OCI-LY7 (cell line): ENCODE measurements around the gene CCDC92B. TPM values are rescaled to one million over a fixed set of nuclear protein-coding genes. Genes with fewer than 3 reads are reported as not detected.

Experiments
- BruUV-seq: library from RNA; stranded (reverse); fragments of 400-500 nt; replicated peaks from 2 replicates; lab custom pipeline; 2021; lab: Mats Ljungman, UMichigan
- CTCF ChIA-PET: fragments of 300-600 bp; sonication (Branson Sonifier 250); formaldehyde crosslinking; loops from one replicate; lab custom pipeline; 2022; ENCODE audit warnings: antibody characterized with exemption; ENCODE audit not compliant: unreplicated experiment; lab: Charles Lee
- POLR2A ChIA-PET: fragments of 300-600 bp; sonication (Branson Sonifier 250); formaldehyde crosslinking; loops from one replicate; lab custom pipeline; 2022; ENCODE audit warnings: antibody characterized with exemption; lab: Charles Lee
- DNase-seq: peaks from one replicate; pipeline ENCODE4 v3.0.0-alpha.2; 2015; ENCODE audit warnings: low spot score
- H2AFZ ChIP-seq: fragments of 200-600 bp; sonication (generic), shearing (Covaris generic); 2 replicates; pipeline ENCODE4 v1.6.1; 2014; ENCODE audit warnings: mild to moderate bottlenecking, antibody characterized with exemption, low read length, moderate library complexity
- H3K27ac ChIP-seq: fragments of 200-600 bp; sonication (generic); 2 replicates; pipeline ENCODE4 v1.5.1; 2014; ENCODE audit warnings: mixed run types, low read depth, mild to moderate bottlenecking, moderate library complexity, low read length, inconsistent platforms; ENCODE audit not compliant: poor library complexity, severe bottlenecking
- H3K36me3 ChIP-seq: fragments of 200-600 bp; sonication (generic); 2 replicates; pipeline ENCODE4 v1.6.1; 2014; ENCODE audit warnings: mild to moderate bottlenecking, antibody characterized with exemption, low read length, moderate library complexity, mixed read lengths; ENCODE audit not compliant: insufficient read depth
- H3K4me1 ChIP-seq: fragments of 200-600 bp; sonication (generic); 2 replicates; pipeline ENCODE4 v1.5.1; 2014; ENCODE audit warnings: mild to moderate bottlenecking, low read length; ENCODE audit not compliant: insufficient read depth, poor library complexity, severe bottlenecking
- H3K4me2 ChIP-seq: fragments of 200-600 bp; sonication (generic); 2 replicates; pipeline ENCODE4 v1.6.1; 2014; ENCODE audit warnings: mild to moderate bottlenecking, low read length
- H3K4me3 ChIP-seq: fragments of 200-600 bp; sonication (generic); 2 replicates; pipeline ENCODE4 v1.5.1; 2014; ENCODE audit warnings: mild to moderate bottlenecking, low read depth, low read length; ENCODE audit not compliant: poor library complexity, severe bottlenecking
- H3K79me2 ChIP-seq: fragments of 200-600 bp; sonication (generic); 2 replicates; pipeline ENCODE4 v1.6.1; 2016; ENCODE audit warnings: low read depth, mild to moderate bottlenecking, low read length, moderate library complexity, mixed read lengths; ENCODE audit not compliant: insufficient read depth
- H3K9me2 ChIP-seq: fragments of 200-600 bp; sonication (generic); 2 replicates; pipeline ENCODE4 v1.6.1; 2016; ENCODE audit warnings: mild to moderate bottlenecking, low read length, mixed read lengths; ENCODE audit not compliant: insufficient read depth
- H3K9me3 ChIP-seq: fragments of 200-600 bp; sonication (generic); 2 replicates; pipeline ENCODE4 v1.6.1; 2014; ENCODE audit warnings: mild to moderate bottlenecking, mixed run types, low read length, mixed read lengths
- H4K20me1 ChIP-seq: fragments of 200-600 bp; sonication (generic); 2 replicates; pipeline ENCODE4 v1.6.1; 2014; ENCODE audit warnings: mild to moderate bottlenecking, antibody characterized with exemption, low read length, moderate library complexity, mixed read lengths; ENCODE audit not compliant: insufficient read depth
- EZH2phosphoT487 ChIP-seq: fragments of 200-600 bp; sonication (generic); IDR thresholded peaks from 2 replicates; pipeline ENCODE4 v1.6.1; 2018; ENCODE audit warnings: low read depth, borderline replicate concordance, mild to moderate bottlenecking, mixed run types, antibody characterized with exemption, low read length, moderate library complexity, mixed read lengths
- intact Hi-C: fragments of 100-400 bp; cut with micrococcal nuclease; formaldehyde crosslinking; loops from one replicate; pipeline ENCODE4 v1.10.0; 2022; ENCODE audit not compliant: unreplicated experiment
- total RNA-seq, 2 experiments: library from RNA; depleted of rRNA in 1 of 2; stranded (reverse); fragments of >200 nt in 1 of 2; shearing (Covaris generic) in 1 of 2; gene quantifications; 2 replicates each; pipeline ENCODE4 v1.2.3, GENCODE V29; 2014 to 2022
- TF ChIP-seq, protein P1 (sequence below): fragments of 200-600 bp; sonication (generic); conservative IDR thresholded peaks from 2 replicates; pipeline ENCODE4 v1.5.1; 2014; ENCODE audit warnings: mild to moderate bottlenecking, antibody characterized with exemption, low read length, moderate library complexity, mixed read lengths

CCDC92B gene
- total RNA-seq, 2 experiments from 2014 or later, result not detected

DNA sequence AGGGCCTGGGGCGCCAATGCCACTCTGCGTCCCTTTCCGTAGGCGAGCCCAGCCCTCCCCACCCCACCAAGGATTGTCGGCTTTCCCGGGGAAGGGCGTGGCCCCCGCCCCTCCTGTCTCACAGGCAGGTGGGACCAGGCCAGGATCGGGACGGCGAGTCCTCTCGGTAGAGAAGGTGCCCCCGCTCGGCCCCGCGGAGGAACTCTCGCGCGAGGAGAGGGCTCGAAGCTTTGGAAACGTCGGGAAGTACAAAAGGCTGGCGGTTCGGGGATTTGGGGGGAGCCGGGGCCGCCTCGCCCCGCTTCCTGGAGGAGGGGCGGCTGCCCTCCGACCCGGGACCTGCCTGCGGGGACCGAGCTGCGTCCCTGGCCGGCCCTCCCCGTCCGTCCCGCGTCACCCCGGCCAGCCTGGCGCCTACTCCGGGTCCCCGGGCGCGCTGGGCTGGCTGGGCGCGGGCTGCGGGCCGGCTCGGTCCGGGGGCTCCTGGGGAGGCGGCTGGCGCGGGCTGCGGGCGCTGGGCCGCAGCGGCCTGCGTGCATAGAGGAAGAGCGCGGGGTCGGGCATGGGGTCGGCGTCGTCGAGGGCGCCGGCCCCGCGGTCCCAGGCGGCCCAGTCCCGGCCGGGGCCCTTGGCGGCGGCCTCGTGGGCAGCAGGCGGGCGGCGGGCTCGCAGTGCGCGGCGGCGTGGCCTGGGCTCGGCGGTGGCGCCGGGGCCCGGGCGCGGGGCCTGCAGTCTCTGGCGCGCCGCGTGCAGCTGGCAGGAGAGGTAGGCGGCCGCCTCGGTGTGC is 25.3 kb downstream of the CCDC92B start:
- intact Hi-C loops, result no loop called here
- Histone ChIP-seq H4K20me1 (no peaks in the 10 kb centered on the region), H3K4me2 (no peak overlapping the region), H3K4me3 (no peak overlapping the region), H2AFZ (no peak overlapping the region), H3K36me3 (no peaks in the 10 kb centered on the region), H3K27ac (no peak overlapping the region), H3K79me2 (no peaks in the 10 kb centered on the region), H3K4me1 (no peaks in the 10 kb centered on the region), H3K9me2 (no peaks in the 10 kb centered on the region), H3K9me3 (no peaks in the 10 kb centered on the region)
- TF ChIP-seq, protein P1, sequence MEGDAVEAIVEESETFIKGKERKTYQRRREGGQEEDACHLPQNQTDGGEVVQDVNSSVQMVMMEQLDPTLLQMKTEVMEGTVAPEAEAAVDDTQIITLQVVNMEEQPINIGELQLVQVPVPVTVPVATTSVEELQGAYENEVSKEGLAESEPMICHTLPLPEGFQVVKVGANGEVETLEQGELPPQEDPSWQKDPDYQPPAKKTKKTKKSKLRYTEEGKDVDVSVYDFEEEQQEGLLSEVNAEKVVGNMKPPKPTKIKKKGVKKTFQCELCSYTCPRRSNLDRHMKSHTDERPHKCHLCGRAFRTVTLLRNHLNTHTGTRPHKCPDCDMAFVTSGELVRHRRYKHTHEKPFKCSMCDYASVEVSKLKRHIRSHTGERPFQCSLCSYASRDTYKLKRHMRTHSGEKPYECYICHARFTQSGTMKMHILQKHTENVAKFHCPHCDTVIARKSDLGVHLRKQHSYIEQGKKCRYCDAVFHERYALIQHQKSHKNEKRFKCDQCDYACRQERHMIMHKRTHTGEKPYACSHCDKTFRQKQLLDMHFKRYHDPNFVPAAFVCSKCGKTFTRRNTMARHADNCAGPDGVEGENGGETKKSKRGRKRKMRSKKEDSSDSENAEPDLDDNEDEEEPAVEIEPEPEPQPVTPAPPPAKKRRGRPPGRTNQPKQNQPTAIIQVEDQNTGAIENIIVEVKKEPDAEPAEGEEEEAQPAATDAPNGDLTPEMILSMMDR, result no peak
- no peak for TF ChIP-seq EZH2phosphoT487
- no TSS peak for BruUV-seq
- ChIA-PET CTCF (interaction anchor here (0.6 kb wide), 1 partner anchor 324 kb away, joined by 3 read pairs; no protein-coding TSS in a partner anchor), POLR2A (no interaction called here)
- no peak for DNase-seq

DNA sequence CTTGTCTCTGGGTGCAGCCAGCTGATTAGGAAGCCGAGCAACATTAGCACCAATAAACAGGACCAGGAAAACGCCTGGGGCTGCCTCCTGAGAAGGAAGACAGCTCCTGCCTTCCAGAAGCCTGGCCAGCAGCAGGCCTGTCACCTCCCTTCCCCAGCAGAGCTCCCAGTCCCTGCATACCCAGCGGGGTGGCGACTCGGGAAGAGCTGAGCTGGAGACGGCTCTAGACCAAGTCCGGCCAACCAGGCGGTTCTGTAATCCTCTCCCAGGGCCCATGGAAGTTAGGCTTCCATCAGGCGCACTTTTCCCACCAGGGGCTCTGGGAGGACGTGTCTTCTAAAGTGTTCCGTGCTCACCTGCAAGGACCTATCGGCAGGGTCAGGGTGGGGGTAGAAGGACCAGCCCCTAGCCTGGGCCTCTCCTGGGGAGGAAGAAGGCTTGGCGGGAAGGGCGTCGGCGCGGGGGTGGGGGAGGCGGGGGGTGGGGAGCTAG is 25.9 kb downstream of the CCDC92B start:
- BruUV-seq, result no TSS peak
- CTCF ChIA-PET, result no interaction called here

More for the DNA sequence above, 25.9 kb downstream of the CCDC92B start:
- Histone ChIP-seq H4K20me1 (no peaks in the 10 kb centered on the region), H2AFZ (no peak overlapping the region), H3K4me3 (no peak overlapping the region), H3K79me2 (no peaks in the 10 kb centered on the region), H3K4me1 (no peaks in the 10 kb centered on the region), H3K9me2 (no peaks in the 10 kb centered on the region), H3K27ac (no peak overlapping the region), H3K9me3 (no peaks in the 10 kb centered on the region), H3K36me3 (no peaks in the 10 kb centered on the region), H3K4me2 (no peak overlapping the region)
- intact Hi-C loops, result no loop called here
- TF ChIP-seq, protein P1, result no peak
- POLR2A ChIA-PET, result no interaction called here
- DNase-seq, result no peak
